HepG2 (cell line): Measurements from ENCODE around the gene HNF1B. TPM values are rescaled to one million over a fixed set of nuclear protein-coding genes. Genes with fewer than 3 reads are reported as not detected.

Experiments used
- CBX5 ChIP-seq: sonication (generic); formaldehyde crosslinking; IDR thresholded peaks from 2 replicates; pipeline ENCODE4 v1.4.0; 2020; ENCODE audit warnings: missing genetic modification reagents, borderline replicate concordance
- CC2D1A ChIP-seq: sonication (generic); formaldehyde crosslinking; IDR thresholded peaks from 2 replicates; pipeline ENCODE4 v1.8.1; 2023; ENCODE audit warnings: mild to moderate bottlenecking, missing genetic modification reagents
- HES4 ChIP-seq: sonication (generic); formaldehyde crosslinking; IDR thresholded peaks from 2 replicates; pipeline ENCODE4 v1.9.0; 2021; ENCODE audit warnings: mild to moderate bottlenecking, missing genetic modification reagents, borderline replicate concordance
- MBD4 ChIP-seq: IDR thresholded peaks from 2 replicates; pipeline ENCODE4 v1.6.1; 2012; ENCODE audit warnings: low read length, inconsistent platforms, borderline replicate concordance
- NAIF1 ChIP-seq: sonication (generic); formaldehyde crosslinking; IDR thresholded peaks from 2 replicates; pipeline ENCODE4 v1.5.0; 2020; ENCODE audit warnings: mild to moderate bottlenecking, missing genetic modification reagents, borderline replicate concordance
- NFE2L1 ChIP-seq: sonication (generic); formaldehyde crosslinking; IDR thresholded peaks from 2 replicates; pipeline ENCODE4 v1.4.0; 2020; ENCODE audit warnings: missing genetic modification reagents, mild to moderate bottlenecking, borderline replicate concordance
- NR3C1 ChIP-seq: sonication (generic); formaldehyde crosslinking; IDR thresholded peaks from 2 replicates; pipeline ENCODE4 v1.4.0; 2020; ENCODE audit warnings: missing genetic modification reagents
- RAD21 ChIP-seq: fragments of 450-650 bp; formaldehyde crosslinking; IDR thresholded peaks from 2 replicates; pipeline ENCODE4 v1.5.0; 2020; ENCODE audit warnings: mild to moderate bottlenecking
- RARG ChIP-seq: sonication (generic); formaldehyde crosslinking; IDR thresholded peaks from 2 replicates; pipeline ENCODE4 v1.4.0; 2020; ENCODE audit warnings: low read depth, mild to moderate bottlenecking, missing genetic modification reagents
- TAF1 ChIP-seq: sonication (generic); formaldehyde crosslinking; IDR thresholded peaks from 2 replicates; pipeline ENCODE4 v1.4.0; 2020; ENCODE audit warnings: missing genetic modification reagents
- TOE1 ChIP-seq: sonication (generic); formaldehyde crosslinking; IDR thresholded peaks from 2 replicates; pipeline ENCODE4 v1.4.0; 2020; ENCODE audit warnings: mild to moderate bottlenecking, missing genetic modification reagents
- TSC22D2 ChIP-seq: sonication (generic); formaldehyde crosslinking; IDR thresholded peaks from 2 replicates; pipeline ENCODE4 v1.5.1; 2020; ENCODE audit warnings: missing genetic modification reagents, mild to moderate bottlenecking, borderline replicate concordance
- YY1 ChIP-seq: IDR thresholded peaks from 2 replicates; pipeline ENCODE4 v1.6.1; 2011; ENCODE audit warnings: low read length, low read depth, moderate library complexity, mild to moderate bottlenecking; ENCODE audit not compliant: insufficient read depth, insufficient replicate concordance
- ZBTB3 ChIP-seq: sonication (generic); formaldehyde crosslinking; IDR thresholded peaks from 2 replicates; pipeline ENCODE4 v1.4.0; 2020; ENCODE audit warnings: low read depth, mild to moderate bottlenecking, moderate library complexity, missing genetic modification reagents, borderline replicate concordance
- ZFP82 ChIP-seq: sonication (generic); formaldehyde crosslinking; IDR thresholded peaks from 2 replicates; pipeline ENCODE4 v1.5.1; 2020; ENCODE audit warnings: mild to moderate bottlenecking, missing genetic modification reagents, borderline replicate concordance
- ZFP90 ChIP-seq: sonication (generic); formaldehyde crosslinking; IDR thresholded peaks from 2 replicates; pipeline ENCODE4 v1.8.0; 2022; ENCODE audit warnings: missing genetic modification reagents, mild to moderate bottlenecking, inconsistent platforms, borderline replicate concordance
- ZNF383 ChIP-seq: sonication (generic); formaldehyde crosslinking; IDR thresholded peaks from 2 replicates; pipeline ENCODE4 v1.4.0; 2020; ENCODE audit warnings: missing genetic modification reagents, mild to moderate bottlenecking, borderline replicate concordance
- ZNF781 ChIP-seq: sonication (generic); formaldehyde crosslinking; IDR thresholded peaks from 2 replicates; pipeline ENCODE4 v1.5.1; 2020; ENCODE audit warnings: borderline replicate concordance, mild to moderate bottlenecking, missing genetic modification reagents; ENCODE audit errors: not compliant biosample characterization
- ZSCAN22 ChIP-seq: sonication (generic); formaldehyde crosslinking; IDR thresholded peaks from 2 replicates; pipeline ENCODE4 v1.4.0; 2020; ENCODE audit warnings: mild to moderate bottlenecking, missing genetic modification reagents
- polyA plus RNA-seq, 8 experiments: library from polyadenylated mRNA; depleted of rRNA in 3 of 8; stranded (reverse) in 7 of 8; unstranded in 1 of 8; fragments of >200 nt; fragmentation: Illumina TruSeq in 4 of 8; extraction: Trizol in 4 of 8; gene quantifications; 2 replicates each; pipeline versions ENCODE4 v1.2.1 to v1.2.3, GENCODE V29; 2011 to 2016; ENCODE audit warnings: low read depth in 4 of 8, missing spikeins in 1 of 8, mixed read lengths in 1 of 8; ENCODE audit not compliant: insufficient read depth in 1 of 8
- total RNA-seq, 5 experiments: library from RNA; depleted of rRNA; stranded (reverse); fragments of >200 nt; fragmentation: Illumina TruSeq; extraction: Trizol; gene quantifications; 2 replicates each; pipeline ENCODE4 v1.2.3, GENCODE V29; 2016; ENCODE audit warnings: low read depth in 1 of 5
- TF ChIP-seq, protein P1 (sequence below): sonication (generic); formaldehyde crosslinking; IDR thresholded peaks from 2 replicates; pipeline ENCODE4 v1.8.1; 2023; ENCODE audit warnings: mild to moderate bottlenecking, moderate library complexity, missing genetic modification reagents
- TF ChIP-seq, protein P2 (sequence below): sonication (generic); formaldehyde crosslinking; IDR thresholded peaks from 2 replicates; pipeline ENCODE4 v1.4.0; 2020; ENCODE audit warnings: mild to moderate bottlenecking, missing genetic modification reagents
- TF ChIP-seq, protein P3 (sequence below): sonication (generic); formaldehyde crosslinking; IDR thresholded peaks from 2 replicates; pipeline ENCODE4 v1.4.0; 2020; ENCODE audit warnings: missing genetic modification reagents, borderline replicate concordance
- TF ChIP-seq, protein P4 (sequence below): sonication (generic); formaldehyde crosslinking; IDR thresholded peaks from 2 replicates; pipeline ENCODE4 v1.5.0; 2020; ENCODE audit warnings: missing genetic modification reagents

The HNF1B gene
- total and polyA plus RNA-seq, 2 of the 13 experiments (the other 11 are each of a cell fraction or from before 2014, with no cell fraction given) = 1.9 to 5.3 TPM

DNA sequence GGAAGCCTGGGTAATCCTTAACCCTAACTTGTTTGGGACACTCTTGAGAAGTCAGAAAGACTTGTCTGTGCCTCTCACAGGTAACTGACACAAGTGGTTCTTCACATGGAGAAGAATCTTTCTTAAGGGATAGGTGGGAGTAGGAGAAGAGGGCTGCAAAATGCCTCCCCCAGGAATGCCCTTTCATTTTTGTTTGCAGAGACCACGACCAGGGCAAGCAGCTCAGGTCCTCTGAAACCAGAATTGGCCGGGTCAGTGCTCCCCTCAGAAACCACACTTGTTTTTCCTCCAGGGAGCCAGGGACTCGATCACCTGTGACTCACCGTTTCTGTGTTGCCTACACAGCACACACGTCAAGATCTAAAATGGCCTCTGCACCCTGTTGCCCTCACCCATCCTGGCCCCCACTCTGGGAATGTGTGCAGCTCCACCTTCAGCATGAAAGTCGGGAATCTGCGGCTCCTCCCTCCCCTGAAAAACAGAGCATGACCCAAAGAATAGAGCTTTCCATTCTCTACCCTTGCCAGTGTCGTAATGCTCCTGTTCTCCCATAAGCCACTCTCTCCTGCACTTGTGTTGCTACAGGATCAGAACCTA is 36.1 kb downstream of the HNF1B start (continued):
- TF ChIP-seq, protein P1, sequence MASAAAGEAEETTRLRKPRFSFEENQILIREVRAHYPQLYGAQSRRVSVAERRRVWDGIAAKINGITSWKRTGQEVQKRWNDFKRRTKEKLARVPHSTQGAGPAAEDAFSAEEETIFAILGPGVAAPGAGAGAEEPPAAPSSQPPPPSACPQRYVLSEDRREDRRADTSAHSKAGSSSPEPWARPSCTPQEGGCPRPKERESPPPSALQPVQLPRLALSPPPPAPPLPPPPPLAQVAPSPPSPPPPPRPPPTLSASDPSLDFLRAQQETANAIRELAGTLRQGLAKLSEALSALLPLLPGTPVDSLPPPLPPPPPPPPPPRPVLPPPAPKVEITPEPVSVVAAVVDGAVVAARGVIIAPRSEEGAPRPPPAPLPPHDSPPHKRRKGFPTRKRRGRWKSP (CRISPR knock-in tag) = 0 out of 2 replicates have a peak, but pooled peaks have one; percentile 63
- TF ChIP-seq ZBTB3 (CRISPR knock-in tag) (no peak), NAIF1 (no peak), HES4 (no peak), ZNF781 (CRISPR knock-in tag) (no peak), NR3C1 (no peak), RARG (CRISPR knock-in tag) (no peak), ZSCAN22 (CRISPR knock-in tag) (no peak), ZFP82 (CRISPR knock-in tag) (no peak), MBD4 (no peak), TSC22D2 (0 out of 2 replicates have a peak, but pooled peaks have one; percentile 27), ZNF383 (CRISPR knock-in tag) (no peak), TOE1 (CRISPR knock-in tag) (no peak), NFE2L1 (CRISPR knock-in tag) (no peak), CC2D1A (CRISPR knock-in tag) (no peak), RAD21 (CRISPR knock-in tag) (no peak), TAF1 (CRISPR knock-in tag) (peak; percentile 19; the same call in 1 of the 2 replicates), ZFP90 (CRISPR knock-in tag) (no peak; the same call in 1 of the 2 replicates), YY1 (peak; percentile 91), CBX5 (no peak)
- TF ChIP-seq, protein P2, sequence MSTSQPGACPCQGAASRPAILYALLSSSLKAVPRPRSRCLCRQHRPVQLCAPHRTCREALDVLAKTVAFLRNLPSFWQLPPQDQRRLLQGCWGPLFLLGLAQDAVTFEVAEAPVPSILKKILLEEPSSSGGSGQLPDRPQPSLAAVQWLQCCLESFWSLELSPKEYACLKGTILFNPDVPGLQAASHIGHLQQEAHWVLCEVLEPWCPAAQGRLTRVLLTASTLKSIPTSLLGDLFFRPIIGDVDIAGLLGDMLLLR (CRISPR knock-in tag) = no peak
- TF ChIP-seq, protein P3, sequence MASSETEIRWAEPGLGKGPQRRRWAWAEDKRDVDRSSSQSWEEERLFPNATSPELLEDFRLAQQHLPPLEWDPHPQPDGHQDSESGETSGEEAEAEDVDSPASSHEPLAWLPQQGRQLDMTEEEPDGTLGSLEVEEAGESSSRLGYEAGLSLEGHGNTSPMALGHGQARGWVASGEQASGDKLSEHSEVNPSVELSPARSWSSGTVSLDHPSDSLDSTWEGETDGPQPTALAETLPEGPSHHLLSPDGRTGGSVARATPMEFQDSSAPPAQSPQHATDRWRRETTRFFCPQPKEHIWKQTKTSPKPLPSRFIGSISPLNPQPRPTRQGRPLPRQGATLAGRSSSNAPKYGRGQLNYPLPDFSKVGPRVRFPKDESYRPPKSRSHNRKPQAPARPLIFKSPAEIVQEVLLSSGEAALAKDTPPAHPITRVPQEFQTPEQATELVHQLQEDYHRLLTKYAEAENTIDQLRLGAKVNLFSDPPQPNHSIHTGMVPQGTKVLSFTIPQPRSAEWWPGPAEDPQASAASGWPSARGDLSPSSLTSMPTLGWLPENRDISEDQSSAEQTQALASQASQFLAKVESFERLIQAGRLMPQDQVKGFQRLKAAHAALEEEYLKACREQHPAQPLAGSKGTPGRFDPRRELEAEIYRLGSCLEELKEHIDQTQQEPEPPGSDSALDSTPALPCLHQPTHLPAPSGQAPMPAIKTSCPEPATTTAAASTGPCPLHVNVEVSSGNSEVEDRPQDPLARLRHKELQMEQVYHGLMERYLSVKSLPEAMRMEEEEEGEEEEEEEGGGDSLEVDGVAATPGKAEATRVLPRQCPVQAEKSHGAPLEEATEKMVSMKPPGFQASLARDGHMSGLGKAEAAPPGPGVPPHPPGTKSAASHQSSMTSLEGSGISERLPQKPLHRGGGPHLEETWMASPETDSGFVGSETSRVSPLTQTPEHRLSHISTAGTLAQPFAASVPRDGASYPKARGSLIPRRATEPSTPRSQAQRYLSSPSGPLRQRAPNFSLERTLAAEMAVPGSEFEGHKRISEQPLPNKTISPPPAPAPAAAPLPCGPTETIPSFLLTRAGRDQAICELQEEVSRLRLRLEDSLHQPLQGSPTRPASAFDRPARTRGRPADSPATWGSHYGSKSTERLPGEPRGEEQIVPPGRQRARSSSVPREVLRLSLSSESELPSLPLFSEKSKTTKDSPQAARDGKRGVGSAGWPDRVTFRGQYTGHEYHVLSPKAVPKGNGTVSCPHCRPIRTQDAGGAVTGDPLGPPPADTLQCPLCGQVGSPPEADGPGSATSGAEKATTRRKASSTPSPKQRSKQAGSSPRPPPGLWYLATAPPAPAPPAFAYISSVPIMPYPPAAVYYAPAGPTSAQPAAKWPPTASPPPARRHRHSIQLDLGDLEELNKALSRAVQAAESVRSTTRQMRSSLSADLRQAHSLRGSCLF = no peak
- TF ChIP-seq, protein P4, sequence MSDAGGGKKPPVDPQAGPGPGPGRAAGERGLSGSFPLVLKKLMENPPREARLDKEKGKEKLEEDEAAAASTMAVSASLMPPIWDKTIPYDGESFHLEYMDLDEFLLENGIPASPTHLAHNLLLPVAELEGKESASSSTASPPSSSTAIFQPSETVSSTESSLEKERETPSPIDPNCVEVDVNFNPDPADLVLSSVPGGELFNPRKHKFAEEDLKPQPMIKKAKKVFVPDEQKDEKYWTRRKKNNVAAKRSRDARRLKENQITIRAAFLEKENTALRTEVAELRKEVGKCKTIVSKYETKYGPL (CRISPR knock-in tag) = no peak
